HepG2 (cell line): ENCODE results near the gene CMTM5. TPM values are rescaled to one million over a fixed set of nuclear protein-coding genes. Genes with fewer than 3 reads are reported as not detected.

Experiments used
- CCDC6 ChIP-seq: sonication (generic); formaldehyde crosslinking; IDR thresholded peaks from 2 replicates; pipeline ENCODE4 v1.8.1; 2022; ENCODE audit warnings: mild to moderate bottlenecking, missing genetic modification reagents, moderate library complexity
- GMEB1 ChIP-seq: sonication (generic); formaldehyde crosslinking; IDR thresholded peaks from 2 replicates; pipeline ENCODE4 v1.5.1; 2020; ENCODE audit warnings: missing genetic modification reagents, mild to moderate bottlenecking, borderline replicate concordance
- HHEX ChIP-seq: IDR thresholded peaks from 2 replicates; pipeline ENCODE4 v1.6.1; 2016; ENCODE audit warnings: control low read depth
- HINFP ChIP-seq: sonication (generic); formaldehyde crosslinking; IDR thresholded peaks from 2 replicates; pipeline ENCODE4 v1.4.0; 2020; ENCODE audit warnings: low read depth, mild to moderate bottlenecking, missing genetic modification reagents
- SOX13 ChIP-seq, 3 experiments: fragments of 450-650 bp in 1 of 3; sonication (generic) in 1 of 3; formaldehyde crosslinking in 1 of 3; IDR thresholded peaks in 2 of 3; conservative IDR thresholded peaks in 1 of 3; 2 replicates each; pipeline versions ENCODE4 v1.5.0 to v1.6.1; 2016 to 2020; ENCODE audit warnings: antibody characterized with exemption in 1 of 3, mild to moderate bottlenecking in 1 of 3, missing compliant biosample characterization in 1 of 3, missing genetic modification reagents in 1 of 3, moderate library complexity in 1 of 3
- TFDP1 ChIP-seq: IDR thresholded peaks from 2 replicates; pipeline ENCODE4 v1.6.1; 2016; ENCODE audit warnings: missing compliant biosample characterization, missing genetic modification reagents, borderline replicate concordance
- ZBTB49 ChIP-seq: sonication (generic); formaldehyde crosslinking; IDR thresholded peaks from 2 replicates; pipeline ENCODE4 v1.4.0; 2020; ENCODE audit warnings: missing genetic modification reagents, borderline replicate concordance
- ZHX2 ChIP-seq, 2 experiments: sonication (generic) in 1 of 2; formaldehyde crosslinking in 1 of 2; IDR thresholded peaks; 2 replicates each; pipeline versions ENCODE4 v1.6.1 to v1.9.0; 2014 to 2022; ENCODE audit warnings: antibody characterized with exemption in 1 of 2, borderline replicate concordance in 1 of 2, inconsistent platforms in 1 of 2, low read depth in 1 of 2, missing genetic modification reagents in 1 of 2
- ZNF17 ChIP-seq: sonication (generic); formaldehyde crosslinking; IDR thresholded peaks from 2 replicates; pipeline ENCODE4 v1.5.0; 2020; ENCODE audit warnings: mild to moderate bottlenecking, missing genetic modification reagents
- ZNF343 ChIP-seq: sonication (generic); formaldehyde crosslinking; IDR thresholded peaks from 2 replicates; pipeline ENCODE4 v1.4.0; 2020; ENCODE audit warnings: mild to moderate bottlenecking, missing genetic modification reagents
- ZNF784 ChIP-seq: sonication (generic); formaldehyde crosslinking; IDR thresholded peaks from 2 replicates; pipeline ENCODE4 v1.5.1; 2020; ENCODE audit warnings: missing genetic modification reagents, mild to moderate bottlenecking, borderline replicate concordance
- ZNF839 ChIP-seq: sonication (generic); formaldehyde crosslinking; IDR thresholded peaks from 2 replicates; pipeline ENCODE4 v1.4.0; 2020; ENCODE audit warnings: missing genetic modification reagents, mild to moderate bottlenecking, borderline replicate concordance
- polyA plus RNA-seq, 8 experiments: library from polyadenylated mRNA; depleted of rRNA in 3 of 8; stranded (reverse) in 7 of 8; unstranded in 1 of 8; fragments of >200 nt; fragmentation: Illumina TruSeq in 4 of 8; extraction: Trizol in 4 of 8; gene quantifications; 2 replicates each; pipeline versions ENCODE4 v1.2.1 to v1.2.3, GENCODE V29; 2011 to 2016; ENCODE audit warnings: low read depth in 4 of 8, missing spikeins in 1 of 8, mixed read lengths in 1 of 8; ENCODE audit not compliant: insufficient read depth in 1 of 8
- total RNA-seq, 5 experiments: library from RNA; depleted of rRNA; stranded (reverse); fragments of >200 nt; fragmentation: Illumina TruSeq; extraction: Trizol; gene quantifications; 2 replicates each; pipeline ENCODE4 v1.2.3, GENCODE V29; 2016; ENCODE audit warnings: low read depth in 1 of 5

CMTM5 gene
- total and polyA plus RNA-seq, 2 of the 13 experiments (the other 11 are each of a cell fraction or from before 2014, with no cell fraction given) = not detected

- TF ChIP-seq ZNF839 = 0 out of 2 replicates have a peak, but pooled peaks have one; percentile 45
- no peak for TF ChIP-seq ZNF343 (CRISPR knock-in tag)
- TF ChIP-seq TFDP1 = no peak
- TF ChIP-seq ZNF784 = no peak
- no peak for TF ChIP-seq SOX13 (IDR thresholded peaks at IDR 0.05)
- no peak for TF ChIP-seq SOX13 (CRISPR knock-in tag; conservative IDR thresholded peaks at IDR 0.05 in 1 of 2, IDR thresholded peaks at IDR 0.05 in 1 of 2)
- no peak for TF ChIP-seq ZHX2 (IDR thresholded peaks at IDR 0.05; ENCODE audit: low read depth)
- TF ChIP-seq ZHX2 (CRISPR knock-in tag; IDR thresholded peaks at IDR 0.05; ENCODE audit: borderline replicate concordance) = no peak
- TF ChIP-seq HINFP (CRISPR knock-in tag) = 0 out of 2 replicates have a peak, but pooled peaks have one; percentile 29
- no peak for TF ChIP-seq GMEB1 (CRISPR knock-in tag)
- TF ChIP-seq HHEX (CRISPR knock-in tag) = no peak
- no peak for TF ChIP-seq ZNF17
- TF ChIP-seq CCDC6 (CRISPR knock-in tag) = no peak
- no peak for TF ChIP-seq ZBTB49 (CRISPR knock-in tag)
Observed at GRCh38 chr14:23385642-23386265, 8.9 kb downstream of the CMTM5 start (continued).
